Activated CD4-positive, alpha-beta T cell treated with anti-CD3 and anti-CD28 coated beads for 1 hour (primary cell): Measurements from ENCODE around the gene TRIM56.
"Not testable (repeated sequence)": the region's sequence is repeated elsewhere in the genome, so short reads cannot be mapped to it uniquely, and the experiment has no call there.

Source experiments
- DNase-seq: peaks from one replicate; pipeline ENCODE4 v3.0.0-alpha.2; 2020

TRIM56 gene

DNA sequence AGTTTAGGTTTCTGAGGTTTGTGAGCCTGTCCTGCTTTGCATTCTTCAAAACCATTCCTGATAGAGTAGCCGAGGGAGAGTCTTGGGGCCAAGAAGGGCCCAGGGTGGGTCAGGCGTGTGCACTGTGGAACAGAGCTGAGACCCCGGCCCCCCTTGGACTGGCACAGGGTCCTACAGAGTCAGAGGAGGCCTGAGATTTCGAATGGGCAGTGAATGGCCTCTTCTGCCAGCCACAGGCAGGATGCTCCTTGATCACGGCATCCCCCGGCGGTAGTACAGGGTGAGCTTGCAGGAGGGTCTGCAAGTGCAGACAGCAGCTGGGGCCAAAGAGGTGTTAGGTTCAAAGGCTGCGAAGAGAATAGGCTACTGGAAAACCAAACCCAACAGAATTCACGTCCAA, 4.6 kb downstream of the TRIM56 start:
- DNase-seq, result no peak

DNA sequence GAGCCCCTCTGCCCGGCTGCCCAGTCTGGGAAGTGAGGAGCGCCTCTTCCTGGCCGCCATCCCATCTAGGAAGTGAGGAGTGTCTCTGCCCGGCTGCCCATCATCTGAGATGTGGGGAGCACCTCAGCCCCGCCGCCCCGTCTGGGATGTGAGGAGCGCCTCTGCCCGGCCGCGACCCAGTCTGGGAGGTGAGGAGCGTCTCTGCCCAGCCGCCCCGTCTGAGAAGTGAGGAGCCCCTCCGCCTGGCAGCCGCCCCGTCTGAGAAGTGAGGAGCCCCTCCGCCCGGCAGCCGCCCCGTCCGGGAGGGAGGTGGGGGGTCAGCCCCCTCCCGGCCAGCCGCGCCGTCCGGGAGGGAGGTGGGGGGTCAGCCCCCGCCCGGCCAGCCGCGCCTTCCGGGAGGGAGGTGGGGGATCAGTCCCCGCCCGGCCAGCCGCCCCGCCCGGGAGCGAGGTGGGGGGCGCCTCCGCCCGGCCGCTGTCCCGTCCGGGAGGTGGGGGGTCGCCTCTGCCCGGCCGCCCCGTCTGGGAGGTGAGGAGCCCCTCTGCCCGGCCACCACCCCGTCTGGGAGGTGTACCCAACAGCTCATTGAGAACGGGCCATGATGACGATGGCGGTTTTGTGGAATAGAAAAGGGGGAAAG, 7.1 kb downstream of the TRIM56 start:
- DNase-seq, result not testable (repeated sequence)

- no peak for DNase-seq
These were observed 8.6 kb downstream of the TRIM56 start for GRCh38 chr7:101093906-101094305.

DNA sequence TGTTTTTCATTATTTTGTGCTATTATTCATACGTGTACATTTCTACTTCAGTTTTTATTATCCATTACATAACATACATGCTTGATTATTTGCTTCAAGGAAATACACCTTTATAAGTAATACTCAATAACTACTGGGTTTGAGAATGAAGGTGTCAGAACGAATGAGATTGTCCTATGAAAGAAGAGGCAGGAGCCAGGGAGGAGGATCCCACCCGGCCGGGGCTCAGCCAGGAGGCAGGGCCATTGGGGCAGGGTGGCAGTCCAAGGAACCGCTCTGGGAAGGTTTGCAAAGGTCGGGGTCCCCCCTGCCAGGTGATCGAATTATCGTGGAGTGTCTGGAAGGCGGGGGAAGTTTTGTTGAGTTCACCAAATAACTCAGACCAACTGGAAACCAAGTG, 9.1 kb downstream of the TRIM56 start:
- no peak for DNase-seq

- DNase-seq, result no peak
These were observed 9.6 kb downstream of the TRIM56 start for GRCh38 chr7:101094791-101095375.

DNA sequence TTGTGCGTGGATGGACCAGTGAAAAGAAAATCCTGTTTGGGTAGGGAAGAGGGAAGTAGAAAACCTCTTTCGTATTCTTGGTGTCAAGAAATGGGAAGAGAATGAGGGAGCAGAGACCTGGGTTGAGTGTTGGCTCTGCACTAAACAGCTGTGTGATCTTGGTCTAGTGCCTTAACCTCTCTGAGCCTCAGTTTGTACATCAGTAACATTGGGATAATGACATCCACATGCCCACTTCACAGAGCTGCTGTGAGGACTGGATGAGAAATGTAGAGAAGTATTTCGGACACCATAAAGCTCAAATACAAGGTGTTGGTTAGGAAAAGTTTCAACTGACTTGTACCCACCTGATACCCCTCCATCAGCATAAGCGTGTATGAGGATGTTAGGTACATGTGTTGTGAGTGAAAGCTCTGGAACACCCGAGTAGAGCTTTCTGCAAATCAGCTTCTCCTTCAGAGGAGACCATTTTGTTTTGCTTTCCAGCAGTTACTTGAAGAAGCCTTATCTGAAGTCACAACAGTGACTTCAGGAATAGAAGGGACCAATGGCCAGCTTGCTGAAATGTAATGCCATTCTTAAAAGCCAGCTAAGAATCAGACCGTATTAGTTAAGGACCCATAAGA, 11.2 kb downstream of the TRIM56 start:
- no peak for DNase-seq

DNA sequence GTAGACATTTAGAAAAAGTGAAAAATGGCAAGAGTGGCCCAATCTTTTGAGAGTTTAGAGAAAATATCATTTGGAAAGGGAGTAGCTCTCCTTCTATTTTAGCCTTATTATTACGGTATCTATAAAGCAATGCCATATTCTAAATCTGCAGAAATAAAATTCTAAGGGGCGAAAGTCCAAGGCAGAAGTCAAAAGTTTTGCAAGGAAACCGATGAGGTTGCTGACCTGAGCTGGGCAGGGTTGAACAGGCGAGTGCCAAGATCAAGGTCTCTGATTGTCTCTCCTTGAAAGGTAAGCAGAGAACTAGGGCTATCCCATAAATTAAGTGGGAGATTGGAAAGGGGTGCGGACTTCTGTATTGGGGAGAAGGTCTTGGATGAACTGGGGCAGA, 11.7 kb downstream of the TRIM56 start:
- DNase-seq, result no peak

GRCh38 chr7:101097561-101097960, 12.3 kb downstream of the TRIM56 start:
- no peak for DNase-seq

DNA sequence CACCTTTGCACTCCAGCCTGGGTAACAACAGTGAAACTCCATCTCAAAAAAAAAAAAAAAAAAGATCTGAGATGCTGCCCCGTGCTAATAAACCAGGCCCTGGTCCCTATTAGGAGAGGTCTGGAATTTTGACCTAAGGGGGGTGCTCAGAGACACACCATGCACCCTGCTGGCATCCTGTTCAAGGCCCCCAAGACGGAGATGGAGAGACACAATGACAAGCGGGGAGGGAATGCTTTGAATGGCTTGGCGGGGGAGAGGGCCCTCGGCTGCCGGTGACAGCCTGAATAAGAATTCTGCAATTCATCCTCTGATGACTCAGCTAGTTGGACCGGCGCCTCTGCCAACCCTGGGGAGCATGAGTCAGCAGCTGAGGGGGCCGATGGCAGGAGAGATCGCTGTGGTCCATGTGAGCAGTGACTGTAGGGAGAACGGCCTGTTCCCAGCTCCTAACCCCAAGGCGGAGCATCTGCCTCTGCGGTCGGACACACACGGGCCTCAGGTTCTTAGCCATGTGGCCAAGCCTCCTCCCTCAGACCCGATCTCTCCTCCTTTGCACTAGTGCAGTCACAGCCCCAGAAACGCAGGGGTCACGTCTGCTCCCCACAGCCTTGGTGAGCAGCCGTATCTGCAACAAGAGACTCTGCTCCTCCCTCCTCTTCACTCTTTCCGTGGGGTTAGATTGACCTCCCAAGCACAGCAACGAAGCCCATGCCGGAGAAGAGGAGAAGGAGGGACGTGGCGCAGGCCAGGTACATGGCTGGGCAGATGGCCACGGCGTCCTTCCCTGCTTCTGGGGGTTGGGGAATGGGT, 14.9 kb downstream of the TRIM56 start:
- DNase-seq, result peak; percentile 37

DNA sequence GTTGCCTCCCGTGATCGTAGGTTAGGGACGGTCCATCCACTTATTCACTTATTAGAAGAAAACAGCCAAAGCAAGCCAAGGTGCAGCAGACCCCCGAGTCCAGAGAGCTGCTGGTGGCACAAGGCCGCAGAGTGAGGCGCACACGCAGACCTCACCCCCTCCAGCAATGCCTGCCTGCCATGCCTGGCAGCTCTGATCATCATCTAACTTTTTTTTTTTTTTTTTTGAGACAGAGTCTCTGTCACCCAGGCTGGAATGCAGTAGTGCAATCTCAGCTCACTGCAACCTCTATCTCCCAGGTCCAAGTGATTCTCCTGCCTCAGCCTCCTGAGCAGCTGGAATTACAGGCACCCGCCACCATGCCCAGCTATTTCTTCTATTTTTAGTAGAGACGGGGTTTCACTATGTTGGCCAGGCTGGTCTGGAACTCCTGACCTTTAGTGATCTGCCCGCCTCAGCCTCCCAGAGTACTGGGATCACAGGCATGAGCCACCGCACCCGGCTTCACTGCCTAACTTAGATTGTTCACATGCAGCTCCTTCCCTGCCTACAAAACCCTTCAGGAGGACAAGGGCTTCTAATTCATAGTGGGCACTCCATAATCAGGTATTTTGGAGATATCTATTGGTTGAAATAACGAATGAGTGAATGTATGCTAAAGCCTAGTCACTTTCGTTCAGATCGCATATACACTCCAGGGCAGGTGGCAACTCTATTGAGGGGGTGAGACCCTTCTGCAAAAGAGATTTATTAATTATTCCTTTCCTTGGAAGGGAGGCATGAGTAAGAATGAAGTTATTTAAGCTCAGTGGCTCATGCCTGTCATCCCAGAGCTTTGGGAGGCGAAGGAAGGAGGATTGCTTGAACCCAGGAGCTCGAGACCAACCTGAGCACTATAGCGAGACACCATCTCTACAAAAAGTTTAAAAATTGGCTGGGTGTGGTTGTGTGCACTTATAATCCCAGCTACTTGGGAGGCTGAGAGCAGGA, 15.9 kb downstream of the TRIM56 start:
- DNase-seq, result no peak

DNA sequence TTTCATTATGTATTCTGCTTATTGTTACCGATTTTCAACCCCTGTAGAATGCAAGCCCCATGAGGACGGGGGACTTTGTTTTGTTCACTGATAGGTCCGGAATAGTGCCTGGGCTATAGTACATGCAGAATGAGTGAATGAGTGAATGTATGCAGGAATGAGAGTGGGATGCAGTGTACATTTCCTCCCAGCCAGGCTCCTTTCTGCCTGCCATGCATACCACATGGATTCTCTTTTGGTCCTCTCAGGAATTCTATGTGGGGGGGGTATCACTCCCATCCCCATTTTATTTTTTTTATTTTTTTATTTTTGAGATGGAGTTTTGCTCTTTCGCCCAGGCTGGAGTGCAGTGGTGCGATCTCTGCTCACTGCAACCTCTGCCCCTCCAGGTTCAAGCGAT, 16.7 kb downstream of the TRIM56 start:
- DNase-seq, result no peak

DNA sequence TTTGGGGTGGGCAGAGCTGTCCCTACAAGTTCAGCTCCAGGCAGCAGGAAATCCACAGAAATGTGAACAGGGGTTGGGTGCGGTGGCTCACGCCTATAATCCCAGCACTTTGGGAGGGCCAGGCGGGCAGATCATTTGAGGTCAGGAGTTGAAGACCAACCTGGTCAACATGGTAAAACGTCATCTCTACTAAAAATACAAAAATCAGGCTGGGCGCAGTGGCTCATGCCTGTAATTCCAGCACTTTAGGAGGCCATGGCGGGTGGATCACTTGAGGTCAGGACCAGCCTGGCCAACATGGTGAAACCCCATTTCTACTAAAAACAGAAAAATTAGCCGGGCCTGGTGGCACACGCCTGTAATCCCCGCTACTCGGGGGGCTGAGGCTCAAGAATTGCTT, 18.4 kb downstream of the TRIM56 start:
- not testable (repeated sequence) for DNase-seq

DNA sequence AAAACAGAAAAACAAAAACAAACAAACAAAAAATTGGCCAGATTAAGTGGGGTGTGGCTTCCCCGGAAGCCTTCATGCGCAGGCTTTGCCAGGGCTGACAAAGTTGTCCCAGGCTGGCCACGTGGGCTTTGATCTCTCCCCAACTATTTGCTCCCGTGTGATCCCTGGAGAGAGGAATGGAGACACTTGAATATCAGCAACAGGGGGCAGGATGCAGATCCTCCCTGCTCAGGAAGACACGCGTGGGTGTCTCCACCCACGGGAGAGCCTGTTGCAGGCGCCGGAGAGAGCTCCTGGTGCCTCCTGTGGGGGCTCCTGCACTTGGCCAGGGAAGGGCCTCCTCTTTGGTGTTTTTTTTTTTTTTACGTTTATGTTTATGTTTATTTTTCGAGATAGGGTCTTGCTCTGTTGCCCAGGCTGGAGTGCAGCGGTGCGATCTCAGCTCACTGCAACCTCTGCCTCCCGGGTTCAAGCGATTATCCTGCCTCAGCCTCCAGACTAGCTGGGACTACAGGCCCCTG, 19.0 kb downstream of the TRIM56 start:
- DNase-seq, result no peak

DNA sequence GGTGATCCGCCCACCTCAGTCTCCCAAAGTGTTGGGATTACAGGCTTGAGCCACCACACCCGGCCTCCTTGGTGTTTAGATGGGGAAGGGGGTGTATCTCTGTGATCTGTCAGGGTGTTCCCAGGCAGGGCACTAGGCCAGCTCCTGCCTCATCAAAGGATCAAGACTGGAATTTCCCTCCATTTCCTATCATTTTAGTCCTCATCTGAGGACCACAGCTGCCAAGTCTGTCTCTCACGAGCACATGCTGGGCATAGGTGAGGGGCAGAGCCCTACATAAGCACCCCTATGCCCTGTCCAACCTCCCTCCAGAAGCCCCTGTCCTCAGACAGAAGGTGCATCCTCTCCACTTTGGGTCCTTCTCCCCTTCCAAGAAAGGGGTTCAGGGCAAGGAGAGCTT, 19.5 kb downstream of the TRIM56 start:
- no peak for DNase-seq

DNA sequence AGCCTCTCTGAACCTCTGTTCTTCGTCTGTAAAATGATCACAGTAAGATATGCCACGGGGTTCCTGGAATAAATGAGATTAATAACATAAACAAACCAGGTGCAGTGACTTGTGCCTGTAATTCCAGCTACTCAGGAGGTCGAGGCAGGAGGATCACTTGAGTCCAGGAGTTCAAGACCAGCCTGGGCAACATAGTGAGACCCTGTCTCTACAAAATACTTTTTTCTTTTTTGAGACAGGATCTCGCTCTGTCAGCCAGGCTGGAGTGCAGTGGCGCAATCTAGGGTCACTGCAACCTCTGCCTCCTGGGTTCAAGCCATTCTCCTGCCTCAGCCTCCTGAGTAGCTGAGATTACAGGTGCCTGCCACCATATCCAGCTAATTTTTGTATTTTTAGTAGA, 20.0 kb downstream of the TRIM56 start:
- not testable (repeated sequence) for DNase-seq

DNA sequence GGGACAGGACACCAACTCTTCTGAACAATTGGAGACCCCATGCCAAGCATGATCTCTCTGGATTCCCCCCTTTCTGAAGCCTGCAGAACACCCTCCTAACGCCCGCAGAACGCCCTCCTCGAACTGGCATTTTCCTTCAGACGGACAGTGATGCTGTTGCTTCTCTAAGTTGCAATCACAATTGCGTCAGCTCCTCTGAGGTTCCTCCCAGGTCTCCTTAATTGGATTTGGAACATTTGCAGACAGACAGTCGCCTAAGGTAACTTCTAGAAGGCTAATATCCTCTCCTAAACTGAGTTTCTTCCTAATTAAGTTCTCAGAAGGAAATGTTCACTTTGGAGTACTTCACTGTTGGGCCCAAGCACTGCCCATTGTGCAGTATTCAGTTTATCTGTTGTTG, 21.1 kb downstream of the TRIM56 start:
- no peak for DNase-seq

- DNase-seq, result no peak
These were observed 23.1 kb downstream of the TRIM56 start for GRCh38 chr7:101108330-101108857.

DNA sequence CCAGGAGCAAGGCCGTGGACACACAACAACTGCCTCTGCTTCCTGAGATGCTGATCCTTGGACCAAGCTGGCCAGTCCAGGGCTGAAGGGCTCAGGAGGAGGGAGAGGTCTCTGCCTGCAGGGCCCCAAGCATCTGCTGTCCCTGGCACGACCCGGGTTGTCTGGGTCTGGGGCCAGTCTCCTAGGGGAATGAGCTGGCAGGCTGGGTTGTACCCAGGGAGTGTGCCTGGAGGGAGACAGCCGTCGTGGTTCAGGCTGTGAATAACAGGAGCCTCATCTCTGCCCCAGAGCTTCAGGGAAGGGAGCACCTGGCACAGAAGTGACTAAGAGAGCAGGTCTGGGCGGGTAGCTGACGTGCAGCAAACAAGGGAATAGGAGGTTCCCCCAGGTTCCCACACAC, 23.7 kb downstream of the TRIM56 start:
- no peak for DNase-seq

DNA sequence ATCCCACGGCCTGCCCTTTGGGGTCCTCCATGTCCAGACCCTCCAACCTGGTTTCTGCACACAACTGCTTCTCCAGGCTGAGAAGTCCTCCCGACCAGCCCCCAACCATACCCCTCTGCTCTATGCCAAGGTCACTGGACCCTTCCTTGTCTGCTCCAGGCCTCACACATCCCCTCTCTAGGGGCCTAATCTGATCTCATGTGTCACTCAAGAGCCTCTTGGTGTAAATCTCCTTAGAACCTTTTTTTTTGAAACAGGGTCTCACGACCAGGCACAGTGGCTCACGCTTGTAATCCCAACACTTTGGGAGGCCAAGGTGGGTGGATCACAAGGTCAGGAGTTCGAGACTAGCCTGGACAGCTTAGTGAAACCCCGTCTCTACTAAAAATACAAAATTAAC, 24.1 kb downstream of the TRIM56 start:
- DNase-seq, result no peak

DNA sequence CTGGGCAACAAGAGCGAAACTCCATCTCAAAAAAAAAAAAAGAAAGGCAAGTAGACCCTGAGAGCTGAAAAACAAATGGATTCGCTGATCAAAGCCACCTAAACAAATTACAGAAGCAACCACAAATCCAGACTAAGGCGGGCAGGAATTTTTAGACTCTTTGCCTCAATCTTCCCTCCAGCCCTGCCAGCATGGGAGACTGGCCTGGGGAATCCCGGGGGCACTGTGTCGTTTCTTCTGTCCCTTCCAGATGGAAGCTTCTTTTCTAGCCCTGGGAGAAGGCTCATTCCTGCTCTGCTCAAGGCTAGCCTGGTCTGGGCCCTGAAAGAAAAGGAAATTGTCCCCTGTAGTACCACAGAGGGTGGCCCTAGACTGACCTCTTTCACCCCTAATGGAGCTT, 26.0 kb downstream of the TRIM56 start:
- DNase-seq, result no peak

- no peak for DNase-seq
These were observed 27.0 kb downstream of the TRIM56 start for GRCh38 chr7:101112233-101112632.

DNA sequence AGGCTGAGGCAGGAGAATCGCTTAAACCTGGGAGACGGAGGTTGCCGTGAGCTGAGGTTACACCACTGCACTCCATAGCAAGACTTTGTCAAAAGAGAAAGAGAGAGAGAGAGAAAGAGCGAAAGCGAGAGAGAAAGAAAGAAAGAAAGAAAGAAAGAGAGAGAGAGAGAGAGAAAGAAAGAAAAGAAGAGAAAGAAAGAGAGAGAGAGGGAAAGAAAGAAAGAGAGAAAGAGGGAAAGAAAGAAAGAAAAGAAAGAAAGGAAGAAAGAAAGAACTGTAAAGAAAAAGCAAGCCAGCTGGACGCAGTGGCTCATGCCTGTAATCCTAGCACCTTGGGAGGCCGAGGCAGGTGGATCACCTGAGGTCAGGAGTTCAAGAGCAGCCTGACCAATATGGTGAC, 27.9 kb downstream of the TRIM56 start:
- DNase-seq, result not testable (repeated sequence)
